A549 treated with Mapracorat at 1 μM for 4 hours (cell line): Measurements from ENCODE around the gene CCL20. TPM values are rescaled to one million over a fixed set of nuclear protein-coding genes. Genes with fewer than 3 reads are reported as not detected.

Experiments used
- total RNA-seq: library from RNA; stranded (reverse); fragments of 200-300 nt; extraction: Qiagen RNA extraction; gene quantifications from 5 replicates; pipeline ENCODE4 v1.2.3, GENCODE V29; 2022

The CCL20 gene
- total RNA-seq, result 4.2 to 9.2 TPM (median 6.9 TPM) in 5 replicates

DNA sequence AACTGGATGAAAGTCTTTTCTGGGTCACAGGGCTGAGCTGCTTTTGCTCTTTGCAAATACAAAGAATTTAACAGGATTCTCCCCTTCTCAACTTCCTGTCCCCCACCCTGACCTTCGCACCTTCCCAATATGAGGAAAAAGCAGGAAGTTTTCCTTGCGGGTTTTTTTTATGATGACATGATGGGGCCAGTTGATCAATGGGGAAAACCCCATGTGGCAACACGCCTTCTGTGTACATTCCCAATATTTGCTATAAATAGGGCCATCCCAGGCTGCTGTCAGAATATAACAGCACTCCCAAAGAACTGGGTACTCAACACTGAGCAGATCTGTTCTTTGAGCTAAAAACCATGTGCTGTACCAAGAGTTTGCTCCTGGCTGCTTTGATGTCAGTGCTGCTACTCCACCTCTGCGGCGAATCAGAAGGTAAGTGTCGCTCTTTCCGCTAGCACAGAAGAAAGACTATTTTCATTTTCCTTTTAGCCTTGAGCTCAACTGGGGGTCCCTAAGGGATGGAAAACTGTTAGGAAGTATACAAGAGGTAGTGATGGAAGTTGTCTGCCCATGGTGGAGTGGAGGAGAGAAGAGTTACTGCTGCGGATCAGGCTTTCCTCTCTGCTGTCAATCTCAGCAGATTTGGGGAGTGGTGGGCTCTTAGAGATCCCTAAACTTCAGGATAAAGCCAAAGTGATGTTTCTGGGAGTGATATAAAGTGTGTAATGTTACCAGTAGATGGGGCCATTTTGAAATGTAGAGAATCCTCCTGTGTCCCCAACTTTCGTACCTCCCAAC is at the start of gene CCL20:
Gene CCL20 (plus strand): TSS at position 281 of the 792 bp plus-strand sequence. CDS start 70 bp downstream, at position 351.

Other genes starting within 250 kb of the CCL20 start
- not detected in 5 replicates for gene SCYGR2, start 214.9 kb upstream of the CCL20 start, total RNA-seq
- gene SCYGR3, start 199.0 kb upstream of the CCL20 start, total RNA-seq, result not detected in 5 replicates
- not detected in 5 replicates for gene SCYGR4, start 196.3 kb upstream of the CCL20 start, total RNA-seq
- not detected in 5 replicates for gene SCYGR5, start 147.0 kb upstream of the CCL20 start, total RNA-seq
- gene SLC19A3, start 95.8 kb upstream of the CCL20 start, total RNA-seq, result 2.6 to 3.7 TPM (median 2.9 TPM) in 5 replicates
- not detected in 5 replicates for gene SCYGR6, start 89.1 kb upstream of the CCL20 start, total RNA-seq
- gene SCYGR7, start 85.5 kb upstream of the CCL20 start, total RNA-seq, result not detected in 5 replicates
- not detected in 5 replicates for gene SCYGR8, start 67.9 kb upstream of the CCL20 start, total RNA-seq
- 2.3 to 3.2 TPM (median 2.6 TPM) in 5 replicates for gene DAW1, start 57.8 kb downstream of the CCL20 start, total RNA-seq